GM19043 (cell line): ENCODE measurements around the gene TLCD3A.
"Not testable (repeated sequence)": the region's sequence is repeated elsewhere in the genome, so short reads cannot be mapped to it uniquely, and the experiment has no call there.

Experiments used
- ATAC-seq: cut with Tn5 transposase; IDR thresholded peaks from one replicate; pipeline ENCODE4 v1.9.1; 2021; ENCODE audit warnings: low read depth; ENCODE audit not compliant: unreplicated experiment

Gene TLCD3A

DNA sequence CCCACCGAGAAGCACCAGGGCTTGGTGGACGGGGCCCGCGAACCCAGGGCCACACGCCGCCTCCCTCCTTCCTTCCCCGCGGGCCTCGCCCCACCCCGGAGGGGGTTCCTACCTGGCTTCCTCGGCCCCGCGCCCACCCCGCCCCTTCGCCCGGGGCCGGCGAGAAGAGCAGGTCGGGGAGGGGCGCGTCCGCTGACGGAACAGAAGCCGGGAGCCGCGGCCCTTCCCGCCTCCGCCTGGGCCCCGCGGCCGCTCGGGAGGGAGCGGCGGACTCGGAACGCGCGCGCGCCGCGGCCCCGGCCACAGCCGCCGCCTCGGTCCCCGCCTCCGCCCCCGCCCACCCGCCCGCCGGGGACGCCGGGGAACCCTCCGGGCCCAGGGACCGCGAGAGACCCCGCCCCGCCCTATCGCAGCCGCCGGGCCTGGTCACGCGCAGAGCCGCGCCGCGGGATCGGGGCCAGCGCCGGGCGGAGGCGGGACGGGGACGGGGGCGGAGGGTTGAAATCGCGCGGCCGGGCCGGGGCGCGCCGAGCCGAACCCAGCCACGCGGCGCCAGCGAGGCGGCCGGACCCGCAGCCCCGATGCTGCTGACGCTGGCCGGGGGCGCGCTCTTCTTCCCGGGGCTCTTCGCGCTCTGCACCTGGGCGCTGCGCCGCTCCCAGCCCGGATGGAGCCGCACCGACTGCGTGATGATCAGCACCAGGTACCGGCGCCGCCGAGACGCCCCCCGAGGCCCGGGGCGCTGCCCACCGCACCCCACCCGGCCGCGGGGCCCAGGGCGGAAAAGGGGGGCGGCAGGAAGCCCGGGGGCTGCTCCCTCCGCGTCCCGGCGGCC is at the start of gene TLCD3A:
TSS of gene TLCD3A (plus strand) at position 530 of the 835 bp plus-strand sequence. CDS start at position 582, 52 bp downstream.
- ATAC-seq: no peak

DNA sequence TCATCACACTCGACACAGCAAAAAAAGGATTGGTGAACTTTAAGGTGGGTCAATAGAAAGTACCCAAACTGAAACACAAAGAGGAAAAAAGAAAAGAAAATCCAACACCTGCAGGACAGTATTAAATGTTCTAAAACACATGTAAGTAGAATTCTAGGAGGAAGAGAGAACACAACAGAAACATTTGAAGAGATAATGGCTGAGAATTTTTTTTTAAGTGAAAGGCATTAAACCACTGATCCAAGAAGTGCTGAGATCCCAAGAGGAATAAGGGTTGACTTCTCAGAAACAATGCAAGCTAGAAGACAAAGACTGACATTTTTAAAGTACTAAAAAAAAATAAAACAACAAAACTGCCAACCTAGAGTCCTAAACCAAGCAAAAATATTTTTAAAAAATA is 49.4 kb upstream of the TLCD3A start:
- ATAC-seq: no peak

DNA sequence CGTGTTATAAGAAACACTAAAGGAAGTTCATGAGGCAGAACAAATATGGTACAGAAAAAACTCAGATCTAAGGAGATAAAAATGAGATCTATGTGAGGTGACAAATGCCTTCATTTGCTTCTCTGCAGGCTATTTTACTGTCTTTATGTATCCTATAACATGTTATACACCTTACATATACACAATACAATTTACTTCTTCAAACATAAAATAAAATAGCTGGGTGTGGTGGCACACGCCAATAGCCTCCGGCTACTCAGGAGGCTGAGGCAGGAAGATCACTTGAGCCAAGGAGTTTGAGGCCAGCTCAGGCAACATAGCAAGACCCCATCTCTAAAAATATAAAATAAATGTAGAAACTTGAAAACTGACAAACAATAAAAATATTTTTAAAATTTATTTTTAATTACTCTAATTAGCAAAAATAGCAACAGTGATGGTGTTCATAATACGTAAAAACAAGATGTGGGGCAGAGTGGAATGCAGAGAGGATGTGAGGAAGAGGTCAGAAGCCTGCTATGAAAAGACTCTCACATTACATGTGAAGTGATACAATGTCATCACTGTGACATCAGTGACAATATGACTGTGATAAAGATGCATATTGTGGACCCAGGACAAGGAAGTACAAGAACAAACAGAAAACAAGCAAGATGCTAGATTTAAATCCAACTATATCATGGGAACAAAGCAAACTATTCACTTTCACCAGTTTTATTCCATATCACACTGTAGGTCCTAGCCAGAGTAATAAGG is 48.7 kb upstream of the TLCD3A start:
- no peak for ATAC-seq

DNA sequence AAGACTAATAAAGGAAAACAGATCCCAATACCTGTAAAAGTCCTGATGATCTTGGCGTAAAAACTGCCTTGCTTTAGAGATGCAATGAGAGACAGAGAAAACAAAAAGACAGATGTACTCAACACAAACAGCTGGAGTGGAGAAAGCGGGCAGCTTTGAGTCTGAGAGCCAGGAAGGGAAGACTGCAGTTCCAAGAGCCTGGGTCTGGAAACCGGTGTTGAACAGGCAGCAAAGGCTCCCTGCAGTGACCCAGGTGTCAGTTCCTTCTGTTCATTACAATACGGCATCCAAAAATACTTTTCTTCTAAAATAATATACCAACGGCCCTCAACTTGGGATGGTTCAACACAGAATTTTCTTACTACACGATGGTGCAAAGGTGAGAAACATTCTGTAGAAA is 47.4 kb upstream of the TLCD3A start:
- ATAC-seq: no peak

DNA sequence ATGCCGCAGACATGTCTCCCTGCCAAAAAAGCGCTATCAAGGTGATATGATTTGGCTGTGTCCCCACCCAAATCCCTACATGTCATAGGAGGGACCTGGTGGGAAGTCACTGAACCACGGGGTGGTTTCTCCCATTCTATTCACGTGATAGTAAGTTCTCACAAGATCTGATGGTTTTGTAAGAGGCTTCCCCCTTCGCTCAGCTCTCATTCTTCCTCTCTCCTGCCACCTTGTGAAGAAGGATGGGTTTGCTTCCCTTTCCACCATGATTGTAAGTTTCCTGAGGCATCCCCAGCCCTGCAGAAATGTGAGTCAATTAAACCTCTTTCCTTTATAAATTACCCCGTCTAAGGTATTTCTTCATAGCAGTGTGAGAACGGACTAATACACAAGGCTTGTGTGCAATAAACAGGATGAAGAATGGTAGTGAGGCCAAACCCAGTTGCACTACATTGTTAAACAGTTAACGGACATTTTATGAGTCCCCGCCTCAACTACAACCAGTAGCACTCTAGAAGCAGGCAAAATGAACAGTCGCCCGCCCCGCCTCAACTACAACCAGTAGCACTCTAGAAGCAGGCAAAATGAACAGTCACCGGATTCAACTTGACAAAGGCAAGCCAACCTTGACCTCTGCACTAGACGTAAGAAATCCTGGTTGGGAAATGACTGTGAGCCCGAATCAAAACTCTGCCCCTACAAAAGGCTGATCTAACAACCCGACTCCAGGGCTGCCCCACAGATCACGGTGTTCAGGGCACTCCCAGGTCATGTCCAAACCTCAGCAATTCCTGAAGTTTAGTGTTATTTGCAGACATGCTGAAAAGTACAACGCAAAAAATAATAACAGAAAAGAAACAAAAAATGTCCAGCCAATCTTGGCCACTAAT is 44.1 kb upstream of the TLCD3A start:
- ATAC-seq: no peak

DNA sequence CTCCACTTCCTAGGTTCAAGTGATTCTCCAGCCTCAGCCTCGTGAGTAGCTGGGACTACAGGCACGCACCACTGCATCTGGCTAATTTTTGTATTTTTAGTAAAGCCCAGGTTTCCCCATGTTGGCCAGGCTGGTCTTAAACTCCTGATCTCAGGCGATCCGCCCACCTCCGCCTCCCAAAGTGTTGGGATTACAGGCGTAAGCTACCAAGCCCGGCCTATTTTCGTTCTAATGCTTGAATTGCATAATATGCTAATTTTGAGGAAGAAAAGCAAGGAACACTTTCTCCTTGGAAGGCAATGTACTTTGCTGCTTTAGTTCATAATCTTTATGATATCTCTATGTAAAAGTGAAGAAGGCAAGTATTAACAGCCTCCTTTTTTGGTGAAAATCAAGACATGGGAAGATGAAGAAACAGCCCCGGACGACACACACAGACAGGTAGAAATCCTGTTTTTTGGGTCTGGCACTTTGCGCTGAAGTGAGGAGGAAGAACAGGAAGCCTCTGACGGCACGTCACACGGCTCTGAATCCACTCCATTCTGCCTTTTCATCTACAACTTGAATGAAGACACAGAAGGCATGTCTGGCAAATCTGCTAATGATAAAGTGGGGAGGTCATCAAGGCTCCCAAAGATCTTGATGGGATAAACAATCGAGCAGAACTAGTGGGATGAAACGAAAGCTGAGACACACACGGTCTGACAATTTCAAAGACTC is 42.7 kb upstream of the TLCD3A start:
- no peak for ATAC-seq

DNA sequence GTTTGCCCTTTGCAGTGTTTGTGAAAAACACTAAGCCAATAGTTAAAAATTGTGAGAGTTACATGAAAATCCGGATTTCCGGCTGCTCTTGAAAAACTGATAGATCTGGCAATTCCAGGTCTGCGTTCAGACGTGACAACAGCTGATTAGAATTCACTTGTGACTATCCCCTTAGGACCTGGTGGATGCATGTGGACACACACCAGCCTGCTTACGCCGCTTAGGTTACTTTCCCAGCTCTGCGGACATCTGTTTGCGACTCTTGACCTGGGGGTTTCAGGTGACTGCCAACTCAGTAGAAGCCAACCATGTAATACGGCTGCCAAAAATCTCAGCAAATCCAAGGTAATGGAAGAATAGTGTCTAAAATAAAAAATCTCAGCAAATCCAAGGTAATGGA is 42.0 kb upstream of the TLCD3A start:
- ATAC-seq: no peak

DNA sequence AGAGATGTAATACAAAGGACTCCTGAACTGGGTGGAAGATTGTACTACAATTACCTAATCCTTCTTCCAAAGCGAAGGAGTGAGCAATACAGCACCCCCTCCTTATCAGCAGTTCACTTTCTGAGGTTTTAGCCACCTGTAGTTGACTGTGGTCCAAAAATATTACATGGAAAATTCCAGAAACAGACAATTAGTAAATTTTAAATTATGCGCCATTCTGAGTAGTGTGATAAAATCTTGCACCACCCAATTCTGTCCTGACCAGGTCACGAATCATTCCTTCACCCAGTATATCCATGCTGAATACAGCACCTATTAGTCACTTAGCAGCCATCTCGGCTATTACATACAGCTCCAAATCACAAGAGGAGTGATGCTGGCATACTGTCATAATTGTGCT is 41.0 kb upstream of the TLCD3A start:
- ATAC-seq: no peak

DNA sequence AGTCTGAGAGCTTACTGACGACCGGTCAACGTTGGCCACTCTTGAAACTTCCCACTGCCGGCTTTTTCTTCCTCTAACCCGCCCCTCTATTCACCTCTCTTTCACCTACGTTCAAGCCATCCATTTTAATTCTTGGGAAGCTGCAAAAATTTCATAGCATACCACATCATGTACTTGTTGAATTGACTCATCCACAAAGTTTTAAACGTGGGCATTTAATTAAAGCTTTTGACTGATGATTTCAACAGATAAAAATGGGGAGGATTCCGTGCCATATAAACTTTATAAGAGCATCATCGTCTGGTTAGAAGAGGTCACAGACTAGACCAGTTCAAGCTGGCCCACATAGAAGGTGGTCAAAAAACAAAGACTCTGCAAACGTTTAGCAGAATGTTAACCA is 40.3 kb upstream of the TLCD3A start:
- no peak for ATAC-seq

DNA sequence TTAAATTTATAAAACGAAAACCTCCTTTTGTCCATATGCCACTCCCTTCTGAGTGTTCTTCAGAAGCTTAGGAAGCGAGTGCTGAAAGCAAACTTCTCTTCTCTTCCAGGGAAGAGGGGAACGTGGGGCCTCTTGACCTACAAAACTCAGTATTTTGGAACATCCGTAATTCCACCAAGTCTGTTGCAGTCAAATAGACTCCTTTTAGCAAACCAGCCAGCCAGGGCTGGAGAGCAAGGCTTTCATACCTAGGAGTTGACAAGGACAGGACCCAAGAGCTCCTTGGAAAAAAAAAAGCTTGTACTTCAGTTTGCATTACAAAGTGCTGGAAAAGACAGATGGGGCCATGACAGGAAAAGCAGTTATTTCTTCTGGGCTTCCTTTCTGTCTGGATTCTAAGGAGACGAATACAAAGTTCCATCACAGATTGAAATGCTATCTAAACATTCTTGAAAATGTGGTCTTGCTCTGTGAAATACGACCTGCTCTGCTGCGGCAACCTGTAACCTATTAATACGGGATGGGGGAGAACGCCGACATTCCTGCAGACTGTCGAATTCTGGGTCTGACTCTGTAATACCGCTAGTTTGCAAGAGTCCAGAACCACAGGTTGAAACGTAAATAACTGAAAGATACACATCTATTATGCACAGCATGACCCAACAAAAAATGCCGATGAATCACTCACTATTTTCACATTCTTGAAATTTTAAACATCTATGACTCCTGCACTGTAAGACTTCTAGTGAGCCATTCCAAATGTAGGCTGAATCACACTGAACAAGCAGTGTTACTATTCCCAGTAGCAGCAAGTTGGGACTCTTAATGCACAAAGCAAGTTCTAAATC is 38.4 kb upstream of the TLCD3A start:
- no peak for ATAC-seq

DNA sequence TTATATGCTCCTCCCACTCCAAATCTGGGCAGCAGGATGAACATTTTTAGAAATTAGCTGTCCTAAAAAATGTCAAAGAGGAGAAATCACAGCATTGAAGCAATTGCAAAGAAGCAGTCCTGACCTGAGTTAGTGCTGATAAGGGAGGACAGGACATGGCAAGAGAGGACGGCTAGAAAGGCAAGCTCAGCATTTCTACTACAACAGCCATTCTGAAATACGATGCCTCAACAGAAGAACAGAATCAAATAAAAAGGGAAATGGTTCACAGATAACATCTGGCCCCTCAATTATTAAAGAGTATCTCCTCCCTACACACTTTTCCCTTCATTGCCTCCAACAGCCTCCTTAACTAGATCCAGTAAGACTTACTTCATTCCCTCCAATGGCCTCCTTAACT is 36.0 kb upstream of the TLCD3A start:
- ATAC-seq: no peak

DNA sequence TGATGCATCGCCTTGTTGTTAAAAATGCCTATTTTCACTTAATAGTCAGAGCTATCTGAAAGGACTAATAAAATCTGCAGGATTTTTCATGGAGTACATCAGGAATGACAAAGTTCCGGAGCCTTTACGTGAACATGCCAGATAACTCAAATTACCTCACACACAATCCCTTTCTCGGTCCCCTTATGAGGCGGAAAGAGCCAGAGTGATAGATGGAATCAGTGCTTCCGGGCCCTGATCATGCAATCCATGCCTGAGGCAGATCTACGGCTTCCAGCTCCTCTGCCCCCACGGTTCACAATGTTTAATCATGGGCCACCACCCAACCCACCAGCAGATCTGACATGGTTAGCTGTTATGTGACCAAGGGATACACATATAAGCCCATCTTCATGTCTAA is 34.7 kb upstream of the TLCD3A start:
- no peak for ATAC-seq

DNA sequence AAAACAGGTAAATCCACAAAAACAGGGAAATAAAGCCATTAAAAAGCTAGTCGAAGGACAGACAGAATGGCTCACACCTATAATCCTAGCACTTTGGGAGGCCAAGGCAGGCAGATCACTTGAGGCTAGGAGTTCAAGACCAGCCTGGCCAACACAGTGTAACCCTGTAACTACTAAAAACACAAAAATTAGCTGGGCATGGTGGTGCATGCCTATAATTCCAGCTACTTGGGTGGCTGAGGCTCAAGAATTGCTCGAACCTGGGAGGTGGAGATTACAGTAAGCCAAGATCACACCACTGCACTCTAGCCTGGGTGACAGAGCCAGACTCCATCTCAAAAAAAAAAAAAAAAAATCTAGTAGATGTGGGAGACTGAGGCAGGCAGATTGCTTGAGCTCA is 34.3 kb upstream of the TLCD3A start:
- ATAC-seq: not testable (repeated sequence)

DNA sequence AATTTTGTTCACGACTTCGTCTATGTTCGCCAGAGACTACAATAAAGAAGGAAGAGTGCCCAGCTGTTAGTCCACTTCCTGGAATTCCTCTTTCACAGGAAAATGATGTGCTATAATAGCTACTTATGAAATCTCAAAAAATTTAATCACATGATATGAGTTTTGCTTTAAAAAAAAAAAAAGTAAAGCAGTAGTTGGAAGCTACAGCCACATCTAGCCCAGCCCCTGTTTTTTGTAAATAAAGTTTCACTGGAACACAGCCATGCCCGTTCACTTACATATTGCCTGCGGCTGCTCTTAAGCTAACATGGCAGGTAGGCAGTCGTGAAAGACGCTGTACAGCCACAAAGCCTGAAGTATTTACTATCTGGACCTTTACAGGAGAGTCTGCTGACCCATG is 33.1 kb upstream of the TLCD3A start:
- no peak for ATAC-seq

DNA sequence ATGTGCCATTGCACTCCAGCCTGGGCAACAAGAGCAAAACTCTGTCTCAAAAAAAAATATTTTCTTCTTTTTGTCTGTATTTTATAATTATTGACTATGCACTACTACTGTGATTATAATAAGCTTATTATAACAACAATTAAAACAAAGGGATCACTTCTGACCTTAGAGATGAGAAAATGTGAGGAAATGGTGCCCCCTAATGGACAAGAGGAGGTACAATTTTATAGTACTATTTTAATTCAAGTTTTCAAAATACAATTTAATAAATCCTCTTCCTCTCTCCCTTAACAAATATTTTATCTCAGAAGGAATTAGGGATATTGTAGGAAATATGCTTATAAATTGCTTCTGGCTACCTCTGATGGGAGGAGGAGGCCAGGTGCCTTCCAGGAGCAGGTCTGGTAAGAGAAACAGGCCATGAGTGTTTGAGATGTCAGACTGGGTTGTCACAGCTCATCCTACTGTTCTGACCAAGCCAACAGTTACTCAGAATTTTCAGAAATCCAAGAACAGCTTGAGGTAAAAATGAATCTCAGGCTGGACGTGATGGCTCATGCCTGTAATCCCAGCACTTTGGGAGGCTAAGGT is 31.8 kb upstream of the TLCD3A start:
- no peak for ATAC-seq

DNA sequence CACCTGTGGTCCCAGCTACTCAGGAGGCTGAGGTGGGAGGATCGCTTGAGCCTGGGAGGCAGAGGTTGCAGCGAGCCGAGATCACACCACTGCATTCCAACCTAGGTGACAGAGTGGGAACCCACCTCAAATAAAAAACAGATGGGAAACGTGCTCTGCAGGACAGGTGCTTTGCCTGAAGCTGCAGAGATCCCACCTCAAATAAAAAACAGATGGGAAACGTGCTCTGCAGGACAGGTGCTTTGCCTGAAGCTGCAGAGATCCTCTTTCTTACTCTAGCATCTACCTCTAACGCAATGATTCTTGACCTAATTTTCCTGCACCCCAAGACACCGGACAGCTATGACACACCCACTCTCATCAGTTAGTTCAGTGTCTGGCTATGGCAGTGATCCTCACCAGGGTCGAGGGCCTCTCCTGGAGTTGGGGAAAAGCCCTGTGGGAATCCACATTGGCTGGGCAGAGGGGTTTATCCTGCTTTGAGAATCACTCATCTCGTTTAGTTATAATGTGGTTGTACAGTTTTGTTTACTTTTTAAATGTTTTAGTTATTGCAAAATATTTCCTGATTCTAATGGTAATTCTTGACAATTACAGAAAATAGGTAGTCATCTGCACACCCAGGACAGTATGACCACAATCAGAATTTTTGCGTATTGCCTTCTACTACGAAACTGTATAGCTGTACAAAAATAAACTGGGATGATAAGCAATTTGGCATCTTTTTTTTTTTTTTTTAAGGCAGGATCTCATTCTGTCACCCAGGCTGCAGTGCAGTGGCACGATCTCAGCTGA is 29.1 kb upstream of the TLCD3A start:
- ATAC-seq: no peak

DNA sequence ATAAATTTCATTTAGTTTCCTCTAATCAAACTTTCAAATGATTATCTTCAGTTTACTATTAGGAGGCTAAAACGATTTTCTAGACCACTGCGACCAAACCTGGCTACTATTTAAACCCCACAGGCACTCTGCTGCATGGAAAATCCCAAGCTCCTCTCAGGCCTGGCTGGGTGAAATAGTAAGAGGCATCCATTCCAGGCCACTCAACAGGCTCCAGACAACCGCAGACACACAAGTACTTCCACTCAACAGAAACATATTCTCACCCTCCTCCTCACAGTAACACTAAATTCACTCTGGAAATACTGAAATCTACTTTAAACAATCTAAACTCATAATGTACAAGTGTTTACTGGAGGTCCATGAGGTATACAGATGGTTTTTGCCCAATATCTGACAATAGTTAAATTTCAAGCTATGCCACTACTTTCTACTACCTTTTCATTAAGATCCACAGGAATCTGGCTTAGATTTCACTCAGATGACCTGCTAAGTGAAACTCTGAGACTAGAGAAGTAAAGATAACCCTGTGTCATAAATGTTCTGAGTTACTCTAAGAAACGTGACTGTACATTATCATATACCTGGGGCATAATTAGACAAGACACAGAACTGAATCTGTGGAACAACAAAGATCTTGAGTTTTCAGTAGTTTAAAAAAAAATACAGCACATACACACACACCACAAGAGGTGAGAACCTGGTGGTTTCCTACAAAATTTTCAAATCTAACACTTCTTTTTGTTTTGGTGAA is 28.1 kb upstream of the TLCD3A start:
- ATAC-seq: no peak

DNA sequence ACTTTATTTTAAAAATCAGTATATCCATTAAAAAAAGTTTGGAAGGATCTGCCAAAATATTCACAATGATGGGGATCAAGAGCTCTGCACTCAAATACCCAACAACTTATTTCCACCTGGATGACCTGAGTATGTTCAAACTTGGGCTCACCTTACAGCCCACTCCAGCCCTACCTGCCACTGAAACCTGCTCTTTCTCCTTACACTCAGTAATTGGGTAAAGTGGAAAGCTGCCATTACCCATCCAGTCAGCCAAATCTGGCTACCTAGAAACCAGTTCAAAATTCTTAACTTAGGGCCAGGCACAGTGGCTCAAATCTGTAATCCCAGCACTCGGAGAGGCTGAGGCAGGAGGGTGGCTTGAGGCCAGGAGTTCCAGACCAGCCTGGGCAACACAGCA is 27.4 kb upstream of the TLCD3A start:
- ATAC-seq: no peak
